ENCODE measurements around the gene ABCC11.
A peak's percentile ranks its signal among the peaks of the same experiment; 100 is the strongest.

ABCC11 gene

DNA sequence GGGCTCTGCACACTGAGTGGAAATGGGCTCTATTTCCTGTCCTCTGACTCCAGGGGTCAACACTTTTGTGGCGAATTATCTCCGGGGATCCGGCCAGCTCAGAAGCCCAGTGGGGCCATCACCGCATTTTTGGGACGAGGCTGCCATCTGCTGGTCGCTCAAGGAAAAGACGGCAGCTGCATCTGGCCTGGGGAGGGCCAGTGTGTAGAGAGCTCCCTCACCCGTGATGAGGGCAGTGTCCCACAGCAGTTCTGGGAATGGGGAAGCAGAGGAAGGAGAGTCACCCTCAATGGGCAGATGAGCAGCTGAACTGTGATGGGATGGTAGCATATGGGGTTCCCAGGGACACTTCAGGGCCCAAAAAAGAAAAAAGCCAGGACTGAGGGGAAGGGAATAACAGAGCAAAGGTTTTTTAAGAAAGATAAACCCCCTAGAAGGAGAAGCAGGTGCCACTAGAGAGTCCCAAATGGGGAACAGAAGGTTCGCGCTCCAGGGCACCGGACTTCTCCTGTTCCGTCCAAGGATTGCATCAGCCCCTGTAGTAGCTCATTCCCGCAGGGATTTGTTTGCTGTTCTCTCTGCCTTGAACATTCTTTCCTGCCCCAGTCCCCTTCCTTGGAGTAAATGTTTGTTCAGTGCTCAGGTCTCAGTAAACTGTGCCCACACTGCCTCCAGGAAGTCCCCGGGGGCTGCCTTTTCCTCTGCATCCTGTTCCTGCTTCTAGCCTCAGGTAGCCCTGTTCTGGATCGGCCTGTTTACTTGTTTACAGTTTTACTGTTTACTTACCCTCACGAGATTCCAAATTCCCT, 82.2 kb downstream of the ABCC11 start:
- peak in 50 of 56 donors; percentile 17 to 86 (median 50) for DNase-seq

GRCh38 chr16:48162839-48163410, 84.4 kb downstream of the ABCC11 start:
- DNase-seq = no peak

- no peak for DNase-seq
These were observed 85.4 kb downstream of the ABCC11 start for GRCh38 chr16:48161906-48162305.

DNA sequence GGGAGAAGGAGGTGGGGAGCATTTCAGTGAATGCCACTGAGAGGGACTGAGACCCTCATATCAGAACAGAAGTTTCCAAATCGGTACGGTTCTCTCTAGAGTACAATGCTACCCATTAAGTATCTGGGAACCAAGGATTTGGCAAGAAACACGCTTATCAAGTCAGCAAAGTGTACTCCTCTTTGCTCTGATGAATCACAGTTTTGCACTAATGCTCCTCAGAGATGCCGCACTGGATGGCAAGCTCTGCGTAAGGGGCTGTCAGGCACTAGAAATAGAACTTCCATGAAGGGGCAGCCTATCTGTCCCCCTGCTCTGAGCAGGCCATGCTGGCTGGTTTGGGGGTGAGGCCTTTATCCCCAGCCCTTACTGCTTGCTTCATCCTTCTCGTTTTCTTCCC, 86.8 kb downstream of the ABCC11 start:
- DNase-seq = peak in 1 of 56 donors; percentile 2

GRCh38 chr16:48158296-48158695, 89.0 kb downstream of the ABCC11 start:
- DNase-seq = no peak

DNA sequence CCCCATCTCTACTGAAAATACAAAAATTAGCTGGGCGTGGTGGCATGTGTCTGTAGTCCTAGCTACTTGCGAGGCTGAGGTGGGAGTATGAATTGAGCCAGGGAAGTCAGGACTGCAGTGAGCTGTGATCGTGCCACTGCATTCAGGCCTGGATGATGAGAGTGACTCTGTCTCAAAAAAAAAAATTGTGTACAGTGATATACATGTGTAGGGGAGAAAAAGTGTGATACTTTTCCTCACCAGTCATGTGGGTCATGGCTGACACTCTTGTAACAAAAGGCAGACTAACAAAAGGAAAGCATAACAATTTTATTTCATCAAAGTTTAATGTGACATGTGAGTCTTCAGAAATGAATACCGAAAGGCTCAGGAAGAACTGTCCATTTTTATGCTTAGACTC, 89.5 kb downstream of the ABCC11 start:
- no peak for DNase-seq

DNA sequence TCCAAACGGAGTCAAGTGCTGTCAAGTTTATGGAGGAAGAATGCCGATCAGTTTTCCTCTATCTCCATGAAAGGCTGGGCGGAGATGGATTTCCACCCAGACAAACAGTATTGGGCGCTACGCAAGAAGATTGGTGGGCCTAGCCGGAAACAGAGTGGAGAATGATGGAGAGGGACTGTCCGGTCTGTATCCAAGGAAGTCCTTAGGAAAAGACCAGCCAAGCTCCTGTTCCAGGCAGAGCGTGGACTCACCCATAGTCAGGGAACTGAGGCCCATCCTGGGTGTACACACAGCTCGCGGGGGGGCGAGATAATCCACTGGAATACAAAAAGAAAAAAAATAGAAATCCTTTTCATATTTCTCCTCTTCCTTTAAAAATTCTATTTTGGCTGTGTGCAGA, 90.0 kb downstream of the ABCC11 start:
- DNase-seq = no peak

GRCh38 chr16:48156790-48157209, 90.5 kb downstream of the ABCC11 start:
- DNase-seq = peak in 55 of 56 donors; percentile 8 to 90 (median 60)

DNA sequence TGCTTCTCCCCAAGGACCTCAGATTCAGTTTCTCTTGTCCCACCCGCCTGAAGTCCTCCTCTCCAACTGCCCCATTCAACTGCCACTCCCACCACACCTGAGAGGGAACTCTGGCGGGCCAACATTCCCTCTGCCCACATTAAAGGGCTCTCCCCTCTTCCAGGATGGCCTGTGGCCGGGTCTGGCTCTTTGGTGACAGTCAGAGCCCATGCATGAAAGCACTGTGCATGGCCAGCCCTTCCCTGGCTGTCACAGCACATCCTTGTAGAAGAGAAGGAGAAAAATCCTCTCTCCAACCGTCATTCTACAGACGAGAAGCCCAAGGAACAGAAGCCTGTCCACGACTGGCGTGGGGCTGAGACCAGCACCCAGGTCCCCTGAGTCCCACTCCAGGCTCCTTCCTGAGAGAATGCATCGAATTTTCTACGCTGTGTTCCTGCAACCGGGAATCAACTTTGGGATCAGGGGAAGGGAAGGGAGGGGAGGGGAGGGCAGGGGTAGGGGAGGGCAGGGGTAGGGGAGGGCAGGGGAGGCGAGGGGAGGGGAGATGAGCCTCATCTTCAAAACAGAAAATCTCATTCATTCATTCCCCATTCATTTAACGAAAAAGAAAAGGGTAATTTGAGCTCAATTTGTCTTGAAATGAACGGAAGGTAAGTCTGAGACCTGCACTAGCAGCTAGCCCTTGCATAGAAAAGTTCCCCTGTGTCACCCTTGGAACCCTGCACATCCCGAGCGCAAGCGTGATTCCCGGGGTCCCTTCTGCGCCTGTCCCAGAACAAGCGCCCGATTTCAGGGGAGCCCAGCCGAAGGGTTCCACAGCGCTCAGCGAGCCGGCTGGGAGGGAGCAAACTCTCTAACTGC, 91.2 kb downstream of the ABCC11 start, which contains the start of gene ABCC12:
Gene ABCC12, minus strand, starts transcription at position 68 of the 864 bp plus-strand sequence. CDS start 9,569 bp downstream, outside the sequence.
- DNase-seq = no peak

DNA sequence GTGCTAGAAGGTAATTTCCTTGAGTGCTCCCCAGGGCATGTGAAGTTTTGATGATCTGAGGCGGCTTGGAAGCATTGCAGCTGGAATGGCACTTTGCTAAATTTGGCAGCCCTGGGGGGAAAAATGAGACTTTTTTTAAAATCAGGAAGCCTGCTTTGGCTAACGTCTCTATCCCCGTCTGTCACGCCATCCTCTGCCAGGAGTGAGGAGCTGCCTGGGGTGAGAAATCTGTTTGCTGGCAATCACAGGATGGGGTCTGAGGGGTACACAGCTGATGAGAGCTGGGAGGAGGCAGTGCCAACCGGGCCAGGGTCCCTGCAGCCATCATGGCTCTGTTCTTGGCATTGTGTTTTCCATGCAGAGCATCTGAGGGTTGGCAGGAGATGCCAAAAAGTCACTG, 93.6 kb downstream of the ABCC11 start:
- no peak for DNase-seq

GRCh38 chr16:48152226-48152625, 95.1 kb downstream of the ABCC11 start:
- DNase-seq = no peak

GRCh38 chr16:48150707-48151106, 96.6 kb downstream of the ABCC11 start:
- no peak for DNase-seq

DNA sequence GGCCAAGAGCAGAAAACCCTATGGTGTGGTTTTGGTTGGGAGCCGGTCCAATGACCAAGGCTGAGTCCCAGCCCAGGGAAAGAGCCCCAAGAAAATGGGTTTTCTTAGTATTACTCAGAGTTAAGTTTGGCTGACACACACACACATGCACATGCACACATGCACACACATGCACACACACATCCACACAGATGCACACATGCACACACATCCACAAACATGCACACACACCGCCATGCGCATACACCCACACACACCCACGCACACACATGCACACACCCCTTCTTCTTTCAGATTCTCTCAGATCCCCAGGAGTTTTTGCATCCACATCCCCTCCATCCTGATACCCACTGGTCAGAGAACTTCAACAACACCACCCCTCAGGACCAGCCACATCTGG, 100.6 kb downstream of the ABCC11 start:
- no peak for DNase-seq

GRCh38 chr16:48146131-48146530, 101.2 kb downstream of the ABCC11 start:
- DNase-seq = no peak

DNA sequence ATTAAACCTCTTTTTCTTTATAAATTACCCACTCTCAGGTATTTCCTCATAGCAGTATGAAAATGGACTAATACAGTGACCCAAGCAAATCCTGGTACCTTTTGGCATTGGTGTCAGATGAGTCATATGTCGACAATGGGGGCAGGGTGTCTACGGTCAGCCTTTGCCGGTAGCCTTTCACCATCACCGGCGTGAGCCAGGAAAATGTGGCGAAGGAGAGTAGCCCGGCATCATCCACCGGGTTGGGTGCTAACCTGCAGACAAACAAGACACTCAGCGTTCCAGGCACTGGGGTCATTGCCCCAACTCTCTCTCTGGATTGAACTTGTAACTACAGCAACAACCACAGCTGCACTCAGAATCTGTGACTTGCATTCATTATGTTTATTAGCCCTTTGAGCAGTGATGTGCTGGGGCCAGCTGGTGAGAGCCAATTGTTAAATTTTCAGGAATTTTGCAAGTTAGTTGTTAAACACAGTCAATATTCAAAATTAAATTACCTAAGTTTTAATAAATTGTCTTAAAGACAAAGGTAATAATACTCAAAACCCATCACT, 103.4 kb downstream of the ABCC11 start:
- peak in 1 of 56 donors; percentile 12 for DNase-seq

- no peak for DNase-seq
These were observed 106.5 kb downstream of the ABCC11 start for GRCh38 chr16:48140821-48141220.

DNA sequence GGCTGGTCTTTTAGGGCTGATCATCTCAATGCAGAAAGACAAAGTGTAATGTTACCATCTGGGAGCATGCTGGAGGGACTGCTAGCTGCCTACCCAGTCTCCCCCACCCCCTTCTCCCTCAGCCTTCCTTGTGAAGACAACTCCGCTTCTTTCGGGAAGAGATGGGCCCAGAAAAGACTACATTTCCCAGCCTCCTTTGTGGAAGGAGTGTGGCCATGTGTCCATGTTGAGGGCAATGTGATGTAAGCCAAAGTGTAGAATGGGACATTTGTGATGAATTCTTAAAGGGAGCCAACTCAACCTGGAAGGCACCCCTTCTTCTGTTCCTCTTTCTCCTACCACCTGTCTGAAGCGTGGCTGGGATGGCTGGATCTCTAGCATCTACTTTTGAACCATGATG, 107.8 kb downstream of the ABCC11 start:
- no peak for DNase-seq

DNA sequence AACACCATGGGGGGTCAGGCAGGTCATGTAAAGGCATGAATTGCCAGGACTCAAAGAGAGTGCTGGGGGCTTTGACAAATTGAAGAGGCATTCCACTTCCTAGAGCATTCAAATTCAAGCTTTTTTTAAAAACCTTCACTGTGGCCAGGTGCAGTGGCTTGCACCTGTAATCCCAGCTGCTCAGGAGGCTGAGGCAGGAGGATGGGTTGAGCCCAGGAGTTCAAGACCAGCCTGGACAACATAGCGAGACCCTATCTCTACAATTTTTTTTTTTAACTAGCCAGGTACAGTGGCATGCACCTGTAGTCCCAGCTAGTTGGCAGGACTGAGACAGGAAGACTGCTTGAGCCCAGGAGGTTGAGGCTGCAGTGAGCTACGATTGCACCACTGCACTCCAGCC, 108.8 kb downstream of the ABCC11 start:
- no peak for DNase-seq

- DNase-seq = no peak
These were observed 109.5 kb downstream of the ABCC11 start for GRCh38 chr16:48137822-48138221.

DNA sequence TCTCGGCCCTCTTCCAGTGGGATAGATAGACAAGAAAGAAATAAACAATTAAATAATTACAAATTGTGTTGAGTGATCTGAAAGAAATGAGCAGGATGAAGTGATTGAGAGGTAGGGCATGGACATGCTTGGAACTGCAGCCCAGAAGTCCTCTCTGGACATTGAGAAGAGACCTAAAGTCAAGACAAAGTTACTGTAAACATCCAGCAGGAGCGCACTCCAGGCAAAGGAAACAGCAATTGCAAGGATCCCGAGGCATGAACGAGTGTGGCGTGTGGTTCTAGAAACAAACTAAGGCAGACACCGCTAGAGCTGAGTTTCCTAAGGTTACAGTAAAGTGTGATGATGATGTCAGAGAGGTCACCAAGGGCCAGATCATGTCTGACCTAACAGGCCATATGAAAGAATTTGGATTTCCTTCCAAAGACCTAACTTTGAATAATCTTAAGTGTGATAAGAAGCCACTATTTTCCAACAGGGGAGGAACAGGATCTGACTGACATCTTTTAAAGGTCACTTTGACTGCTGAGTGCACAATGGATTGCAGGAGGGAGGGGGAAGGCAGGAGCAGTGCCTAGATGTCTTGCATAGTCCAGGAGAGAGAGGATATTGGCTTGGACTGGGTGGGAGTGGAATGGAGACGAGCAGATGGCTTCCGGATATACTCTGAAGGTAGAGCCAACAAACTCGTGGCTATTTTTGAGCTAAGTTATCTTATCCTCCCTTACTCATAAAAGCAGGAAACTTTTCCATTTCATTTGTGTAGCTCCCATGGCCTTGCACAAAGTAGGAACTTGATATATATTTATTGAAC, 110.6 kb downstream of the ABCC11 start:
- DNase-seq = no peak
